Left kidney (tissue), 8 donors: Measurements from ENCODE around the gene MIER2. TPM values are rescaled to one million over a fixed set of nuclear protein-coding genes. Genes with fewer than 3 reads are reported as not detected.
"Not testable (repeated sequence)": the region's sequence is repeated elsewhere in the genome, so short reads cannot be mapped to it uniquely, and the experiment has no call there.

ENCODE experiments used
- DNase-seq: peaks from one replicate; pipeline ENCODE4 v3.0.0-alpha.2; 2013
- long read RNA-seq, 8 donors: transcript quantifications; one replicate each; lab custom pipeline, GENCODE V29; 2026
- polyA plus RNA-seq: library from polyadenylated mRNA; unstranded; fragments of 120-200 nt; gene quantifications from one replicate; pipeline ENCODE4 v1.2.1, GENCODE V29; 2013; ENCODE audit not compliant: insufficient read length

Gene MIER2
- polyA plus RNA-seq = 22.7 TPM
- long read RNA-seq, donor 1, full-length matches to known transcripts = 2 of 2 reads
- long read RNA-seq, donor 1, partial matches to known transcripts = 0 of 2 reads
- long read RNA-seq, donor 1, other reads (novel, unspliced or antisense) = 0 of 2 reads
- long read RNA-seq, donor 2, full-length matches to known transcripts = 5 of 5 reads
- long read RNA-seq, donor 2, partial matches to known transcripts = 0 of 5 reads
- long read RNA-seq, donor 2, other reads (novel, unspliced or antisense) = 0 of 5 reads
- long read RNA-seq, donor 3, full-length matches to known transcripts = 3 of 3 reads
- long read RNA-seq, donor 3, partial matches to known transcripts = 0 of 3 reads
- long read RNA-seq, donor 3, other reads (novel, unspliced or antisense) = 0 of 3 reads
- long read RNA-seq, donor 4 = 0 reads
- long read RNA-seq, donor 5, full-length matches to known transcripts = 2 of 2 reads
- long read RNA-seq, donor 5, partial matches to known transcripts = 0 of 2 reads
- long read RNA-seq, donor 5, other reads (novel, unspliced or antisense) = 0 of 2 reads
- long read RNA-seq, donor 6, full-length matches to known transcripts = 2 of 2 reads
- long read RNA-seq, donor 6, partial matches to known transcripts = 0 of 2 reads
- long read RNA-seq, donor 6, other reads (novel, unspliced or antisense) = 0 of 2 reads
- long read RNA-seq, donor 7, full-length matches to known transcripts = 6 of 6 reads
- long read RNA-seq, donor 7, partial matches to known transcripts = 0 of 6 reads
- long read RNA-seq, donor 7, other reads (novel, unspliced or antisense) = 0 of 6 reads
- long read RNA-seq, donor 8, full-length matches to known transcripts = 3 of 3 reads
- long read RNA-seq, donor 8, partial matches to known transcripts = 0 of 3 reads
- long read RNA-seq, donor 8, other reads (novel, unspliced or antisense) = 0 of 3 reads

GRCh38 chr19:344625-345319 is at the start of gene MIER2:
Gene MIER2 (minus strand): TSS chr19:344796. CDS start chr19:344782, 14 bp downstream.
- DNase-seq = peak; percentile 68

- DNase-seq = not testable (repeated sequence)
These were observed 49.0 kb upstream of the MIER2 start for GRCh38 chr19:393560-393959.

GRCh38 chr19:392375-392970 is 47.9 kb upstream of the MIER2 start:
- DNase-seq = no peak

- DNase-seq = no peak
These were observed 47.3 kb upstream of the MIER2 start for GRCh38 chr19:391726-392374.

- DNase-seq = no peak
These were observed 46.6 kb upstream of the MIER2 start for GRCh38 chr19:391207-391557.

- DNase-seq = no peak
These were observed 46.0 kb upstream of the MIER2 start for GRCh38 chr19:390386-391206.

- DNase-seq = no peak
These were observed 45.3 kb upstream of the MIER2 start for GRCh38 chr19:389935-390289.

- no peak for DNase-seq
These were observed 44.8 kb upstream of the MIER2 start for GRCh38 chr19:389255-389934.

- DNase-seq = no peak
These were observed 44.1 kb upstream of the MIER2 start for GRCh38 chr19:388691-389090.

GRCh38 chr19:387777-388176 is 43.2 kb upstream of the MIER2 start:
- DNase-seq = no peak

GRCh38 chr19:386632-387301 is 42.2 kb upstream of the MIER2 start:
- not testable (repeated sequence) for DNase-seq

- not testable (repeated sequence) for DNase-seq
These were observed 41.6 kb upstream of the MIER2 start for GRCh38 chr19:386189-386588.

- DNase-seq = no peak
These were observed 40.2 kb upstream of the MIER2 start for GRCh38 chr19:384799-385169.

- no peak for DNase-seq
These were observed 39.6 kb upstream of the MIER2 start for GRCh38 chr19:383922-384798.

- no peak for DNase-seq
These were observed 38.4 kb upstream of the MIER2 start for GRCh38 chr19:383040-383439.

GRCh38 chr19:382578-382977 is 38.0 kb upstream of the MIER2 start:
- not testable (repeated sequence) for DNase-seq

- DNase-seq = not testable (repeated sequence)
These were observed 37.3 kb upstream of the MIER2 start for GRCh38 chr19:381901-382300.

- DNase-seq = not testable (repeated sequence)
These were observed 36.1 kb upstream of the MIER2 start for GRCh38 chr19:380618-381219.
